CD4-positive, alpha-beta T cell treated with Interleukin-15 for 4 hours (primary cell): ENCODE measurements around the gene UBXN6.
A peak's percentile ranks its signal among the peaks of the same experiment; 100 is the strongest.

Source experiments
- DNase-seq: peaks from one replicate; pipeline ENCODE4 v3.0.0-alpha.2; 2020; ENCODE audit warnings: low spot score

The UBXN6 gene

GRCh38 chr19:4493104-4493928 is 35.7 kb upstream of the UBXN6 start:
- no peak for DNase-seq

- no peak for DNase-seq
Measured at GRCh38 chr19:4492337-4493103, 34.9 kb upstream of the UBXN6 start.

GRCh38 chr19:4491446-4491845 is 33.9 kb upstream of the UBXN6 start:
- DNase-seq = no peak

GRCh38 chr19:4488496-4488895 is 30.9 kb upstream of the UBXN6 start:
- no peak for DNase-seq

- no peak for DNase-seq
Measured at GRCh38 chr19:4487572-4487971, 30.0 kb upstream of the UBXN6 start.

GRCh38 chr19:4483385-4483784 is 25.8 kb upstream of the UBXN6 start:
- DNase-seq = no peak

- DNase-seq = no peak
Measured at GRCh38 chr19:4482721-4483364, 25.2 kb upstream of the UBXN6 start.

GRCh38 chr19:4477034-4477801 is 19.6 kb upstream of the UBXN6 start:
- DNase-seq = no peak

GRCh38 chr19:4474514-4475022 is 17.0 kb upstream of the UBXN6 start:
- DNase-seq = no peak

- no peak for DNase-seq
Measured at GRCh38 chr19:4473763-4474513, 16.3 kb upstream of the UBXN6 start.

- no peak for DNase-seq
Measured at GRCh38 chr19:4473011-4473762, 15.6 kb upstream of the UBXN6 start.

GRCh38 chr19:4472174-4472974 is 14.8 kb upstream of the UBXN6 start, which contains the start of gene HDGFL2:
TSS of gene HDGFL2 (plus strand) at chr19:4472297. CDS start at chr19:4472351, 54 bp downstream.
- no peak for DNase-seq

- DNase-seq = peak; percentile 99
Measured at GRCh38 chr19:4471403-4472173, 14.0 kb upstream of the UBXN6 start.

GRCh38 chr19:4467835-4468234 is 10.2 kb upstream of the UBXN6 start:
- no peak for DNase-seq

- DNase-seq = no peak
Measured at GRCh38 chr19:4464815-4465581, 7.4 kb upstream of the UBXN6 start.

- peak; percentile 22 for DNase-seq
Measured at GRCh38 chr19:4456843-4457653, 546 bp downstream of the UBXN6 start.

- no peak for DNase-seq
Measured at GRCh38 chr19:4456476-4456842, 1.1 kb downstream of the UBXN6 start.
